GM10248 (cell line): ENCODE data around the gene RAPGEF6.
A peak's percentile ranks its signal among the peaks of the same experiment; 100 is the strongest.

Experiments
- CTCF ChIA-PET: fragments of 300-600 bp; sonication (Branson Sonifier 250); formaldehyde crosslinking; extraction: SDS; loops from one replicate; lab custom pipeline; 2021; ENCODE audit warnings: antibody characterized with exemption; lab: Yijun Ruan, JAX
- POLR2A ChIA-PET: fragments of 350-650 bp; sonication (Branson Sonifier 250); formaldehyde crosslinking; extraction: SDS; loops from one replicate; lab custom pipeline; 2020; ENCODE audit warnings: antibody characterized with exemption; lab: Yijun Ruan, JAX
- DNase-seq: peaks from one replicate; pipeline ENCODE4 v3.0.0; 2012; ENCODE audit errors: extremely low spot score
- CTCF ChIP-seq: IDR thresholded peaks from 2 replicates; pipeline ENCODE4 v1.5.1; 2012; ENCODE audit warnings: mild to moderate bottlenecking, low read depth; ENCODE audit errors: extremely low read depth, missing control alignments, control extremely low read depth

RAPGEF6 gene

GRCh38 chr5:131430794-131431193, 204.2 kb downstream of the RAPGEF6 start:
- TF ChIP-seq CTCF = no peak
- ChIA-PET POLR2A (no interaction called here), CTCF (interaction anchor here (0.9 to 2.5 kb wide), 6 partner anchors 8 to 577 kb away, joined by 3 to 14 read pairs (median 4); no protein-coding TSS in a partner anchor)
- DNase-seq = no peak

- DNase-seq = no peak
- CTCF ChIA-PET = interaction anchor here (1.0 to 5.9 kb wide), 6 partner anchors 8 to 582 kb away, joined by 3 to 55 read pairs (median 3); no protein-coding TSS in a partner anchor
- TF ChIP-seq CTCF = no peak
- POLR2A ChIA-PET = no interaction called here
Measured at GRCh38 chr5:131426011-131426410, 209.0 kb downstream of the RAPGEF6 start.

- no peak for DNase-seq
- CTCF ChIA-PET = interaction anchor here (0.9 to 5.9 kb wide), 24 partner anchors 8 to 638 kb away, joined by 3 to 55 read pairs (median 4); partner anchors contain the start of genes ACSL6 and IL3
- TF ChIP-seq CTCF = peak; percentile 42
- POLR2A ChIA-PET = no interaction called here
Measured at GRCh38 chr5:131423056-131423455, 212.0 kb downstream of the RAPGEF6 start.

DNA sequence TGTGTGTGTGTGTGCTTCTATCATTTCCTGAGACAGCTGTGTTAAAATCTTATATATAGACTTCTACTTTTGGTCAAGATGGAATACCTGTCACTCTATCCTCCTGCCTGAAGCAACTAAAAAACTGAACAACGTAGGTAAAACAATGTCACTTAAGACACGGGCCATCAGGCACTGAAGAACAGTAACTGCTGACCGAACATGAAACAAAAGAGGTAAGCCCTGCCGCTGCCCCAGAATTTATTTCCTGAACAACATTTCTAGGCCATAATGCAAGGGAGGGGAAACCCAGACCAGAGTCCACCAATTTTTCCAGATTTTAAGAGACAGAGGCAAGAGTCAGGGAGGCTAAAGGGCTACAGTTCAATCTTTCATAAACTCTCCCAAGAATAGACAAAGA, 215.2 kb downstream of the RAPGEF6 start:
- ChIA-PET POLR2A (no interaction called here), CTCF (interaction anchor here (0.9 to 4.0 kb wide), 5 partner anchors 10 to 548 kb away, joined by 3 to 15 read pairs (median 3); no protein-coding TSS in a partner anchor)
- peak; percentile 20 for DNase-seq
- no peak for TF ChIP-seq CTCF

- no peak for TF ChIP-seq CTCF
- CTCF ChIA-PET = interaction anchor here (0.9 to 4.0 kb wide), 6 partner anchors 8 to 547 kb away, joined by 3 to 15 read pairs (median 3); no protein-coding TSS in a partner anchor
- no peak for DNase-seq
- POLR2A ChIA-PET = interaction anchor here (0.6 kb wide), 1 partner anchor 254 kb away, joined by 3 read pairs; the partner anchor contains the start of gene HINT1
Measured at GRCh38 chr5:131418846-131419245, 216.2 kb downstream of the RAPGEF6 start.

DNA sequence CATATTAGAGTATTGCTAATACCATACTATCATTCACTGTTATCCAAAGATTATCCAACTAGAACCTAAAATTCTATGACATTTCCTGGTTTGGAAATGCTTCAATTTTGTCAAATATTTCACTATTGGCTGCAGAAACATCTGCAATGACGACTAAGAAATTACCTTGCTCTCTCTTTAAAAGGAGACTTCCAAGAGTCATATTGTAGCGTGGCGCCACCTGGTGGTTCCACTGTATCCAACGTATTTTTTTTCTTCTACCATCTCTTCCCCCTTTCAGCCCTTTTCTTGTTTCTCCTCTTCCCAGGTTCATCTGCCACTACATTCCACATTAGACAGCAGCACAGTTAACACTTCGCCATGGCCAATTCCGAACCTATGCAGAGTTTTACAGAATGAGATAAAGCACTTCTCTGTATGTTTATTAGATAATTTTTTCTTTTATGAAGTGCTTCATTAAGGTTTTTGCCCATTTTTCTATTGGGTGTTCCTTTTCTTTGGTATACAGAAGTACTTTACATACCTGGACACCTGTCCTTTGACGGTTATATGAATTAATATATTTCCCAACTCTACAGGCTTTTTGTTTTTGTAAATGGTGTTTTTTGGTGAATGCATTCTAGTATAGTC, 217.7 kb downstream of the RAPGEF6 start:
- peak; percentile 63 for DNase-seq
- CTCF ChIA-PET = interaction anchor here (0.9 to 2.2 kb wide), 5 partner anchors 7 to 590 kb away, joined by 3 to 15 read pairs (median 3); partner anchors contain the start of gene HINT1
- POLR2A ChIA-PET = interaction anchor here (0.6 kb wide), 1 partner anchor 209 kb away, joined by 3 read pairs; no protein-coding TSS in a partner anchor
- peak; percentile 66 for TF ChIP-seq CTCF
